Renal pelvis (tissue), 4 donors: Measurements from ENCODE around the gene XPNPEP2. TPM values are rescaled to one million over a fixed set of nuclear protein-coding genes. Genes with fewer than 3 reads are reported as not detected.

Source experiments
- DNase-seq: peaks from one replicate; pipeline ENCODE4 v3.0.0-alpha.2; 2013
- polyA plus RNA-seq, 3 donors: library from polyadenylated mRNA; unstranded; fragments of 120-200 nt; gene quantifications; one replicate each; pipeline ENCODE4 v1.2.1, GENCODE V29; 2013; ENCODE audit not compliant: insufficient read length in 3 of 3

XPNPEP2 gene
- polyA plus RNA-seq, 3 donors = 87.7 to 93.0 (median 88.7) TPM

DNA sequence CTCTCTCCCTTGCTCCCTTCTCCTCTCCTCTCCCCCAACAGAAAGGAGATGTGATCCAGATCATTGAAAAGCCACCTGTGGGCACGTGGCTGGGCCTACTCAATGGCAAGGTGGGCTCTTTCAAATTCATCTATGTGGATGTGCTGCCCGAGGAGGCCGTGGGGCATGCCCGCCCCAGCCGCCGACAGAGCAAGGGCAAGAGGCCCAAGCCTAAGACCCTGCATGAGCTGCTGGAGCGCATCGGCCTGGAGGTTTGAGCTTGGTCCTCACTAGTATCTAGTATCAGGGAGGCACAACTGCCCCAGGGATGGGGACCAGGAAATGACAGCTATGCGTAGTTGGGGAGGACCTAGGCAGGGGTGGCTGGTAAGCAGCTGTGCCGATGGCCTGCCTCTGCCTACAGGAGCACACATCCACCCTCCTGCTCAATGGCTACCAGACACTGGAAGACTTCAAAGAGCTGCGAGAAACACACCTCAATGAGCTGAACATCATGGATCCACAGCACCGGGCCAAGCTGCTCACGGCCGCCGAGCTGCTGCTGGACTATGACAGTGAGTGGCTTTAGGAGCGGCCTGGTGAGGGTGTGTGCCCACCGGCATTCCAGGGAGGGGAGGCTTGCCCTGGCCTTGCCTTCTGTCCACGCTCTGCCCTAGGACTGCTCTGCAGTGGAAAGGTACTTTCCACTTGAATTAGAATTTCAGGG, 54.0 kb downstream of the XPNPEP2 start:
- DNase-seq = no peak

DNA sequence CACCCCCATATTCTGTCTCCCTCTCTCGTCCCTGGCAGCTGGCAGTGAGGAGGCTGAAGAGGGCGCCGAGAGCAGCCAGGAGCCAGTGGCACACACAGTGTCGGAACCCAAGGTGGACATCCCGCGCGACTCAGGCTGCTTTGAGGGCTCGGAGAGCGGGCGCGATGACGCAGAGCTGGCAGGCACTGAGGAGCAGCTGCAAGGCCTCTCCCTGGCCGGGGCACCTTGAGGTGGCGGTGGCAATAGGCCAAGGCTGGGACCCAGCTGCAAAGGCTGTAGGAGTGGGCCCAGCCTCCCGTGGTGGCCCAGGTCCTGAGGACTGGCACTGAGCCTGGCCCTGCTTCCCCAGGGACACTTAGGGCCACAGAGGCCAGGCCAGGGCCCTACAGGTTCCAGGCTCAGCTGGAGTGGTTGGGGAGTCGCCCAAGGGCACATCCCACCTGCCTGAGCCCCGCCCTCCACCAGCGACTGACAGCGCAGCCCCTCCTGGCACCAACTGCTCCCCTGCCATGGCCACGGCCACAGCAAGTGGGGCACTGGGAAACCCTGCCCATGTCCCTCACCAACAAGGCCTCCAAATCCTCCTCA, 54.9 kb downstream of the XPNPEP2 start:
- DNase-seq = no peak

DNA sequence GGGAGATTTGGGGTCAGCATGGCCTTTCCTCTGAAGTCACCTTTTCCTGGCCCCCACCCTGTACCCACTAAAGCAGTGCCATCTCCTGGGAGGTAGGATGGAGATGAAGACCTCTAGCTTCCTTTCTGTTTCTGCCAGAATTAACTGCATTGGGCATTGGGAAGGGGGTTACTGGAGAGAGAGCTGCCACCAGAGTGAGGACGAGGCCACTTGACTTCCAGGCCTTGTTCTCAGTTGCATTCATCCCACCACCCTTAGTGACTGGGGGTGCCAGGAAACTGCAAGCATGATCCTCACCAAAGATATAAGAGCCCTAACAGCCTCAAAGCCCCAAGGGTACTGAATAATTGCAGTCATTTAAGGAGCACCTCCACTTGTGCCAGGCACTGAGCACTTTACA, 56.8 kb downstream of the XPNPEP2 start:
- no peak for DNase-seq

DNA sequence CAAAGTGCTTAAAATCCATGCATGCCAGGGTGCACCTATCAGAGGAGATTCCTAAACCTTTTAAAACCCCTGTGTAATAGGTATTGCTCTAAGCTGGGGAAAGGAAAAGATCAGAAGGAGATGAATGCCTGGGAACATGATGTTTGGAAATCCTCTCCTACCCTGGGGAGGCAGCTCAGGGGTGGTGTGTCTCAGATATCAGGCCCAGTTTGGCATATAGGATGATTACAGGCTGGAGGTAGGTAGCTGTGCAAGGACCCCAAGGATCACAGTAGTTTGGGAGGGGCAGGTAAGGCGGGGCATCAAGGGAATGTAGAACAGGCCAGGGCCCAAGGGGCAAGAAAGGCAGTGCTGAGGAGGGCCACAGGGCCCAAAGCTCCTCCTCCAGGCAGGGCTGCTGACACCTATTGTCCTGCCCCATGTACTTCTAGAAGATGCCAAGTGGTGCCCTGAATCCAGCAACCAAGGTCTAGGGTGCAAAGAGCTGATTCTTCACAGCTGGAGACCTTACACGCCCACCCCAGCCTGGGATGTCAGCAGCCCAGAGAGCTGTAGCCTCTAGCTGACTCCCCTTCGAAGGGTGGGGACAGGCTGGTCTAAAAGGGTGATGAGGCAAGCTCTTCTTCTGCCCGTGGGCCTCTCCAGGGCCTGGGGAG, 58.6 kb downstream of the XPNPEP2 start:
- DNase-seq = no peak

DNA sequence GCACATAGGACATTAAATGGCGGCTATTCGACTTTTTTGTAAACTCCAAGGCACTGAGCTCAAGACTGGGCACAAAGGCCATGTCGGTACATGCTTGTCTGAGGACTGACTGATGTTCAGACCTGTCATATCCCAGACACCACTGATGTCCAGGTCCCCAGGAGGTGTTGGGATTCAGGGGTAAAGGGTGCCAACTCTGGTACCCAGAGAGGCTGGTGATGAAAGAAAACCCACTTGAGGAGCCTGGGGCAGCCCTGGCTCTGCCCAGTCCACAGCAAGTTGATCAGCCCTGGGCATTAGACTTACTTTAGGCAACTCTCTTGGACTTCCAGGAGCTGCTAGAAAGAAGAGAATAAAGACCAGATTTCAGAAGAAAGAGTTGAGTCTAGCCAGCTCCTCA, 59.7 kb downstream of the XPNPEP2 start:
- no peak for DNase-seq

DNA sequence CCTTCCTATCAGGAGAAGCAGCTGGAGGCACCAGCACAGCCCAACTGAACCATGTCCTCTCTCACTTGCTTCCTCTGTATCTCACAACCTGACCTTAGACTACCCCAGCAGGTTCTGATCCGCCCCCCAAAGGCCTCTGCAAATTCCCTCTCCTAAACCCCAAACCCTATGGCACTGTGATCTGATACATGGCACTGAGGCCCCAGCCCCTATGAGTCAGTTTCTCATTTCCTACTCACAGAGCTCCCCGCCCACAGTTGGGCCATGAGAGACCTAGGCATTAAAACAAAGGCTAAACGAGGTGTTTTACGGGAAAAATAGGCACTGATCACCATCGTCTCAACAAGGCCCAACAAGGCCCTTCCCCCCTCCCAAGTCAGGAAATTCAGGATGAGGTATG, 60.1 kb downstream of the XPNPEP2 start:
- DNase-seq = no peak

DNA sequence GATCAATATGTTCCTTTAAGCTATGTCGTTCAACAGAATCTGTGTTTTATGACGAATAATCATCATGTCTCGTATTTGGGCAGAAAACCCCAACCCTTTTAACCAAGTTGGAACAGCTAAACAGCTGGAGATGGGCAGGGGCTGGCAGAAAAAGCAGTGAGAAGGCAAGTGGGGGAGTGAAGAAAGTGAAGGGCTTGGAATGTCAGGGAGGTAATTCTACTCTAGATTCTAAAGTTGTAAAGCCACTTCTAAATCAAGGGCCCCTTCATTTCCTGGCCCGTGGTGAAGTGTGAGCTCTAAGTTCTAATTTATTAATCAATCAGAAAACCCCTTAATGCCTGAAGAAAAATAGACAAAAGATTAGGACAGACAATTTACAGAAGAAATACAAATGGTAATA, 61.4 kb downstream of the XPNPEP2 start:
- peak; percentile 28 for DNase-seq

DNA sequence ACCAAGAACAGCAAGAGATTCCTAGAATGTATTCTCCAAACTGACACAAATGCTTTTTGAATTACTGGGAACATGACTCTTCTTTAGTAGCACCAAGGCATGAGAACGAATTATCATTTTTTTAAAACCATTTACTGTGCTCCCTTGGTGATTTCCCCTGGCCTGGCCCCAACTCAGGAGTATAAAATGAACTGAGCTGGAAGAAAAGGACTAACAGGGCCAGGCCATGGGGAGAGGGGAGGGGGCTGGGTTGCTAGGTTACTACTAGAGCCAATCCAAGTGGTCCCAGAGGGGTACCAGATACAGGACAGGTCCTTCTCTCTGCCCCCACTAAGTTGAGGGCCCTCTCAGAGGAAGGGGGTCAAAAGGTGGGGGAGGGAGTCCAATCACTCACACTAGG, 64.1 kb downstream of the XPNPEP2 start:
- DNase-seq = no peak

DNA sequence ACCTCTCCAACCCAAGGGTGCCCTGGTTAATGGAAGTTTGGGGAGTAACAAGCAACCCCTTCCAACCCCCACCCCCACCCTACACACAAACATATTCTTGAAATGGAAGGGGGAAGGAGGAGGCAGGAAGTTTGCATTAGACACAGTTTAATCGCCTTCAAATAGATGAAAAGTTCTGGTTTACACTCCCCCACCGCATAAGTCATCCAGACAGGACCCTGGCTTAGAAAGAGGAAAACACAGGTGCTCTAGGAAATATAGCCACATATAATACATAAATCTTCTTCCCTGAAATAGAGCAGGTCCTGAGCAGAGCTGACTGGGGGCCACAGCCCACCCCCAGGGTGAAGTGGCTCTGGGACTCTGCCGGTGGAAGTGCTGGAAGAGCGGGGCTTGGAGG, 66.0 kb downstream of the XPNPEP2 start:
- DNase-seq = peak; percentile 17

DNA sequence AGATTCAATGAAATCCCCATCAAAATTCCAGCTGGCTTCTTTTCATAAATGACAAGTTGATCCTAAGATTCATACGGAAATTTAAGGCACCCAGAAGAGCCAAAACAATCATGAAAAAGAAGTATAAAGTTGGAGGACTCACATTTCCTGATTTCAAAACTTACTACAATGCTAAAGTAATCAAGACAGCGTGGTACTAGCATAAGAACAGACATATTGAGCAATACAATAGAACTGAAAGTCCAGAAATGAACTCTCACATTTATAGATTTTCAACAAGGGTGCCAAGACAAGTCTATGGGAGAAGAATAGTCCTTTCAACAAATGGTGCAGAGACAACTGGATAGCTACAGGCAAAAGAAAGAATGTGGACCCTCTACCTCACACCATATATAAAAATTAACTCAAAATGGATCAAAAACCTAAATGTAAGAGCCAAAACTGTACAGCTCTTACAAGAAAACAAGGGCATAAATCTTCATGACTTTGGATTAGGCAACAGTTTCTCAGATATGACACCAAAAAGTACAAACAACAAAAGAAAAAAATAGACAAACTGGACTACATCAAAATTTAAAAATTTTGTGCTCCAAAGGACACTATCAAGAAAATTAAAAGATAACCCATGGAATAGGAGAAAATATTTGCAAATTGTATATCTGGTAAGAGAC, 69.5 kb downstream of the XPNPEP2 start:
- no peak for DNase-seq

DNA sequence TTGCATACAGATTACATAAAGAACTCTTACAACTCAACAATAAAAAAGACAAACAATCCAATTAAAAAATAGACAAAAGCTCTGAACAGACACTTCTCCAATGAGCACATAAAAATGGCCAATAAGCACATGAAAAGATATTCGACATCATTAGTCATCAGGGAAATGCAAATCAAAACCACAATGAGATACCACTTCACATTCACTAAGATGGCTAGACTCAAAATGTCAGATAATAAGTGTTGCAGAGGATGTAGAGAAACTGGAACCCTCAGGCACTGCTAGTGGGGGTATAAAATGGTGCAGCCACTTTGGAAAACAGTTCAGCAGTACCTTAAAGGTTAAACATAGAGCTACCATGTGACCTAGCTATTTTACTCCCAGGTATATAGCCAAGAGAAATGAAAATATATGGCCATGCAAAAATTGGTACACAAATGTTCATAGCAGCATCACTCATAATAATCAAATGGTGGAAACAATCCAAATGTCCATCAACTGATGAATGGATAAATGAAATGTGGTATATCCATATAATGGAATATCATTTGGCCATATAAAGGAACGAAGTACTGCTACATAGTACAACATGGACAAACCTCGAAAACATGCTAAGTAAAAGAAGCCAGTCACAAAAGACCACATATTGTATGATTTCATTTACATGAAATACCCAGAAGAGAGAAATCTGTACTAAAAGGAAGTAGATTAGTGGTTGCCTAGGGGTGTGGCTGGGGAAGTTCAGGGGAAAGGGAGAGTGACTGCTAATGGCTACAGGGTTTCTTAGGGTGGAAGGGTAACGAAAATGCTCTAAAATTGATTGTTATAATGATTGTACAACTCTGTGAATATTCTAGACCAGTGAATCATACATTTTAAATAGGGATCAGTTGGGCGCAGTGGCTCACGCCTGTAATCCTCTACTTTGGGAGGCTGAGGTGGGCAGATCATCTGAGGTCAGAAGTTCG, 70.3 kb downstream of the XPNPEP2 start:
- DNase-seq = no peak

DNA sequence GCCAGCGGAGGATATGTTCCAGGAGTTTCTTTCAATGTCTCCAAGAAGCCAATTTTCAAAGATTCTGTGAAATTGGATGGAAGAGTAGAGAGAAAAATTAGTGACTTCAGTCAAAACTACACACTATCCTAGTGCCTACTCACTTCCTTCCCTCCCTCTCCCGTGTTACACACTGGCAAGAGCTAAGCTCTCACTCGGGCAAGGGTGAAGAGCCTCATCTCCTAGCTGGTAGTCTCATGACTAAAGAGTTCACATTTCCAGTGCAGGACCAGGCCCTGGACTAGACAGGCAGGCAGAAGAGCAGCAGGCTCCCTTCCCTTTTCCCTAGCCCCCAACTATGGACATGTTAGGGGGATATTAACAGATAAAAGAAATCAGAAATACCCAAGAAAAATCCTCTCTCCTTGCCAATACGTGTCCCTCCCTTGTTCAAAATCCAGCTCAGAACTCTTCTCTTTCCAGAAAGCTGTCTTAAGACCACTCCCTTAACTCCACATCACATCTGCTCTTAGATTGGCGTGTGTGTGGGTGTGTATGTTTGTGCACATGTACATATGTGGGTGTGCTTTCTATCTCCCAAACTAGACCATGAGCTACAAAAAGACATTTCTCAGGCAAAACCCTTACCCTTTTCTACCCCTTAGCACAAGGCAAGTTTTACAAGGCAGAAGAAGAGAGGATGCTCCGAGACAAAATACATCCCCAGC, 75.0 kb downstream of the XPNPEP2 start:
- no peak for DNase-seq

DNA sequence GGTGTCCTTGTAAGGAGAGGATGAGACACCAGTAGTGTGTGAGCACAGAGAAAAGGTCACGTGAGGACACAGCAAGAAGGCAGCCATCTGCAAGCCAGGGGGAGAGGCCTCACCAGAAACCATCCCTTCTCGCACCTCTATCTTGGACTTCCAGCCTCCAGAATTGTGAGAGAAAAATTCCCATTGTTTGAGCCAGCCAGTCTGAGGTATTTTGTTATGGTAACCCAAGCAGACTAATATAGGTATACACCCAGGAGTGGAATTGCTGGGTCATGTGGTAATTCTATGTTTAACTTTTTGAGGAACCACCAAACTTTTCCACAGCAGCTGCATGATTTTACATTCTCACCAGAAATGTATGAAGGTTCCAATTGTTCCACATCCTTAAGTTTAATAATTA, 79.3 kb downstream of the XPNPEP2 start:
- DNase-seq = no peak

Other genes with a start within 250 kb of the XPNPEP2 start
- gene SMARCA1, start 215.5 kb upstream of the XPNPEP2 start, polyA plus RNA-seq = 100 to 1,000 TPM; 105 to 109 (median 106) TPM
- 10 to 100 TPM; 26.9 to 32.6 (median 29.4) TPM for gene OCRL, start 198.7 kb upstream of the XPNPEP2 start, polyA plus RNA-seq
- 1 to 10 TPM; 5.5 to 6.2 (median 5.5) TPM for gene APLN, start 84.0 kb upstream of the XPNPEP2 start, polyA plus RNA-seq
- 1 to 10 TPM; 1.7 to 2.5 (median 1.8) TPM for gene SASH3, start 41.0 kb downstream of the XPNPEP2 start, polyA plus RNA-seq
- gene ZDHHC9, start 104.9 kb downstream of the XPNPEP2 start, polyA plus RNA-seq = 10 to 100 TPM; 46.4 to 51.0 (median 47.7) TPM
- 10 to 100 TPM; 25.5 to 27.0 (median 26.9) TPM for gene UTP14A, start 167.2 kb downstream of the XPNPEP2 start, polyA plus RNA-seq
- 10 to 100 TPM; 18.6 to 21.0 (median 18.6) TPM for gene BCORL1, start 243.7 kb downstream of the XPNPEP2 start, polyA plus RNA-seq